ENCODE data around the gene C19orf12.
"Not testable (repeated sequence)": the region's sequence is repeated elsewhere in the genome, so short reads cannot be mapped to it uniquely, and the experiment has no call there.

C19orf12 gene

GRCh38 chr19:29675120-29675649 is 39.9 kb downstream of the C19orf12 start:
- no peak for DNase-seq (ENCODE audit: low spot score)

GRCh38 chr19:29674374-29675119 is 40.5 kb downstream of the C19orf12 start:
- no peak for DNase-seq (ENCODE audit: low spot score)

GRCh38 chr19:29673451-29674371 is 41.4 kb downstream of the C19orf12 start:
- DNase-seq (ENCODE audit: low spot score): no peak

GRCh38 chr19:29672933-29673336 is 42.1 kb downstream of the C19orf12 start:
- no peak for DNase-seq (ENCODE audit: low spot score)

- DNase-seq (ENCODE audit: low spot score): no peak
Observed at GRCh38 chr19:29672319-29672932, 42.6 kb downstream of the C19orf12 start.

- DNase-seq (ENCODE audit: low spot score): peak; percentile 9
Observed at GRCh38 chr19:29671393-29672160, 43.5 kb downstream of the C19orf12 start.

GRCh38 chr19:29671026-29671392 is 44.1 kb downstream of the C19orf12 start:
- not testable (repeated sequence) for DNase-seq (ENCODE audit: low spot score)

GRCh38 chr19:29670255-29670654 is 44.8 kb downstream of the C19orf12 start:
- DNase-seq (ENCODE audit: low spot score): no peak

- DNase-seq (ENCODE audit: low spot score): no peak
Observed at GRCh38 chr19:29668746-29669609, 46.1 kb downstream of the C19orf12 start.

GRCh38 chr19:29667901-29668341 is 47.1 kb downstream of the C19orf12 start:
- DNase-seq (ENCODE audit: low spot score): no peak

- DNase-seq (ENCODE audit: low spot score): no peak
Observed at GRCh38 chr19:29667387-29667783, 47.7 kb downstream of the C19orf12 start.

- DNase-seq (ENCODE audit: low spot score): no peak
Observed at GRCh38 chr19:29666578-29667386, 48.3 kb downstream of the C19orf12 start.

GRCh38 chr19:29665826-29666577 is 49.1 kb downstream of the C19orf12 start:
- no peak for DNase-seq (ENCODE audit: low spot score)

- peak; percentile 70 for DNase-seq (ENCODE audit: low spot score)
Observed at GRCh38 chr19:29665215-29665825, 49.7 kb downstream of the C19orf12 start, which contains the start of gene PLEKHF1. TSS of gene PLEKHF1 (plus strand) at chr19:29665461. CDS start at chr19:29673840, 8,379 bp downstream.

- DNase-seq (ENCODE audit: low spot score): no peak
Observed at GRCh38 chr19:29664753-29665214, 50.3 kb downstream of the C19orf12 start.

GRCh38 chr19:29663861-29664752 is 51.0 kb downstream of the C19orf12 start:
- no peak for DNase-seq (ENCODE audit: low spot score)
